Measurements from ENCODE around the gene EFHC1. TPM values are rescaled to one million over a fixed set of nuclear protein-coding genes. Genes with fewer than 3 reads are reported as not detected.

Gene EFHC1
- polyA plus RNA-seq, 1 donor (not counting 4 experiments of a cell fraction or from before 2014, with no cell fraction given), result 20.5 TPM

GRCh38 chr6:52377538-52378221 lies 42.5 kb upstream of the EFHC1 start:
- H2AFZ ChIP-seq (ENCODE audit: control insufficient read depth, low read length), result no peak overlapping the region
- dilution Hi-C loops (cut with MboI; ENCODE audit: extremely low pct_ligation_motif_present, low sequenced_read_pairs), result no loop called here
- TF ChIP-seq CTCF (optimal IDR thresholded peaks at IDR 0.05 in 1 of 3, IDR thresholded peaks at IDR 0.05 in 1 of 3, conservative IDR thresholded peaks at IDR 0.05 in 1 of 3; ENCODE audit: extremely low read depth in 1 of 3, insufficient read depth in 2 of 3, low read length in 3 of 3) (no peak), EZH2 (IDR thresholded peaks at IDR 0.05; ENCODE audit: low read length) (no peak)
- H3K27ac ChIP-seq (ENCODE audit: control insufficient read depth, insufficient read depth, low read length), result no peak overlapping the region
- H3K36me3 ChIP-seq (ENCODE audit: control insufficient read depth in 2 of 2, extremely low read depth in 1 of 2, insufficient read depth in 2 of 2, low read length in 2 of 2), result no peaks in the 10 kb centered on the region
- DNase-seq (ENCODE audit: low read depth, low spot score), result no peak
- H3K79me2 ChIP-seq (ENCODE audit: control insufficient read depth, insufficient read depth, low read length), result no peaks in the 10 kb centered on the region
- H3K4me1 ChIP-seq (ENCODE audit: control insufficient read depth, extremely low read depth, insufficient read depth, low read length), result no peaks in the 10 kb centered on the region
- H3K9me3 ChIP-seq (ENCODE audit: control insufficient read depth, low read depth, low read length), result no peaks in the 10 kb centered on the region
- no peak overlapping the region for H3K4me3 ChIP-seq (ENCODE audit: control insufficient read depth in 2 of 3, extremely low read depth in 1 of 3, insufficient read depth in 2 of 3, low read depth in 1 of 3, low read length in 3 of 3)
- H3K27me3 ChIP-seq (ENCODE audit: control insufficient read depth, extremely low read depth, insufficient read depth, low read length), result no peaks in the 10 kb centered on the region
- H3K4me2 ChIP-seq (ENCODE audit: control insufficient read depth, extremely low read depth, insufficient read depth, low read depth, low read length), result no peak overlapping the region
- no peak overlapping the region for H3K9ac ChIP-seq (ENCODE audit: control insufficient read depth, extremely low read depth, insufficient read depth, low read length)
- no peak for FAIRE-seq
- H3K9me1 ChIP-seq (ENCODE audit: control insufficient read depth, extremely low read depth, insufficient read depth, low read length), result no peaks in the 10 kb centered on the region
- no peaks in the 10 kb centered on the region for H4K20me1 ChIP-seq (ENCODE audit: control insufficient read depth, extremely low read depth, insufficient read depth, low read length)

GRCh38 chr6:52381249-52381648 lies 38.9 kb upstream of the EFHC1 start:
- no peak overlapping the region for H3K4me3 ChIP-seq (ENCODE audit: control insufficient read depth in 2 of 3, extremely low read depth in 1 of 3, insufficient read depth in 2 of 3, low read depth in 1 of 3, low read length in 3 of 3)
- no peaks in the 10 kb centered on the region for H3K79me2 ChIP-seq (ENCODE audit: control insufficient read depth, insufficient read depth, low read length)
- H3K9ac ChIP-seq (ENCODE audit: control insufficient read depth, extremely low read depth, insufficient read depth, low read length), result no peak overlapping the region
- H3K9me1 ChIP-seq (ENCODE audit: control insufficient read depth, extremely low read depth, insufficient read depth, low read length), result no peaks in the 10 kb centered on the region
- dilution Hi-C loops (cut with MboI; ENCODE audit: extremely low pct_ligation_motif_present, low sequenced_read_pairs), result no loop called here
- H3K27ac ChIP-seq (ENCODE audit: control insufficient read depth, insufficient read depth, low read length), result no peak overlapping the region
- FAIRE-seq (no peak), DNase-seq (ENCODE audit: low read depth, low spot score) (no peak)
- no peak overlapping the region for H3K4me2 ChIP-seq (ENCODE audit: control insufficient read depth, extremely low read depth, insufficient read depth, low read depth, low read length)
- no peaks in the 10 kb centered on the region for H3K36me3 ChIP-seq (ENCODE audit: control insufficient read depth in 2 of 2, extremely low read depth in 1 of 2, insufficient read depth in 2 of 2, low read length in 2 of 2)
- TF ChIP-seq CTCF (optimal IDR thresholded peaks at IDR 0.05 in 1 of 3, IDR thresholded peaks at IDR 0.05 in 1 of 3, conservative IDR thresholded peaks at IDR 0.05 in 1 of 3; ENCODE audit: extremely low read depth in 1 of 3, insufficient read depth in 2 of 3, low read length in 3 of 3) (no peak), EZH2 (IDR thresholded peaks at IDR 0.05; ENCODE audit: low read length) (no peak)
- H3K27me3 ChIP-seq (ENCODE audit: control insufficient read depth, extremely low read depth, insufficient read depth, low read length), result no peaks in the 10 kb centered on the region
- H3K9me3 ChIP-seq (ENCODE audit: control insufficient read depth, low read depth, low read length), result no peaks in the 10 kb centered on the region
- no peaks in the 10 kb centered on the region for H3K4me1 ChIP-seq (ENCODE audit: control insufficient read depth, extremely low read depth, insufficient read depth, low read length)
- no peaks in the 10 kb centered on the region for H4K20me1 ChIP-seq (ENCODE audit: control insufficient read depth, extremely low read depth, insufficient read depth, low read length)
- no peak overlapping the region for H2AFZ ChIP-seq (ENCODE audit: control insufficient read depth, low read length)

All from keratinocyte (primary cell).